GM19372 (cell line): ENCODE data around the gene MAGI1.
"Not testable (repeated sequence)": the region's sequence is repeated elsewhere in the genome, so short reads cannot be mapped to it uniquely, and the experiment has no call there.

Experiments used
- ATAC-seq: cut with Tn5 transposase; IDR thresholded peaks from one replicate; pipeline ENCODE4 v1.9.1; 2021; ENCODE audit warnings: mild to moderate bottlenecking, low read depth, moderate library complexity; ENCODE audit not compliant: unreplicated experiment

The MAGI1 gene

DNA sequence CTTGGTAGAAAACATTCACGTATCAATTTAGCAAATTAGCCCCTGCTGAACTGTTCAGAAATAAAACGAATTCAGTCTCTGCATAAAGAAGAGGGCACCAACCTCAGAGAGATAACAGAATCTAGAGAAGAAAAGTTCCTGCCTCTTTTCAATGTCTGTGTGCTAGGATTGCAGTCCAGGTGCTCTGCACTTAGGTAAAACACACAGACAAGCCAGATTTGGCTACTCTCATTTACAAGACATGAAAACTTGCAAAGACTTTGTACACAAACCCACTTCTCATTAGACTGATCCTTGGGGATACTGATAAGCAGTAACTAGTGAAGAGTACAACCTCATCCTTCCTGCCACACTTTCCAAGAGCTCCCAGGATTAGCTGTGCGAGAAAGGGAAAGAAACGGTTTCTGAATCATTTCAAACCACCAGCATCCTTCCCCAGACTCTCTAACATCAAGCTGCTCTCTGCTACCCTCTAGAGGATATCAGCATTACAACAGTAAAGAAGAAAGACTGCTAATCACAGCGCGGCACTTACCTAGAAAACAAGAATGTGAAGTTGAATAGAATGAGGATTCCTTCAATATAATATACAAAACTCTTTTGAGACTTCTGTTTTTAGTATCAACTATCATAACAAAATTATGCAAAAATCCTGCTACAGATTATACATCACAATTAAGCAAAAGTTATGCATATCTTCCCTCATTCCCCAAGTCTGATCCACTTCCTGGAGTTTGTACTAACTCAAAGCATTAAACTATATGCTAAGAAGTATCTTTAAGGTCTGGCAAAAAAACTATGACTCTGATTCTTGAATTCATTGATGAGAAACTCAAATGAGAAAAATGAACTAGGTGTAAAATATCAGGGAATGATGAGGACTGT, 306.4 kb downstream of the MAGI1 start:
- ATAC-seq: peak; percentile 95

GRCh38 chr3:65730449-65730848, 308.3 kb downstream of the MAGI1 start:
- ATAC-seq: no peak

DNA sequence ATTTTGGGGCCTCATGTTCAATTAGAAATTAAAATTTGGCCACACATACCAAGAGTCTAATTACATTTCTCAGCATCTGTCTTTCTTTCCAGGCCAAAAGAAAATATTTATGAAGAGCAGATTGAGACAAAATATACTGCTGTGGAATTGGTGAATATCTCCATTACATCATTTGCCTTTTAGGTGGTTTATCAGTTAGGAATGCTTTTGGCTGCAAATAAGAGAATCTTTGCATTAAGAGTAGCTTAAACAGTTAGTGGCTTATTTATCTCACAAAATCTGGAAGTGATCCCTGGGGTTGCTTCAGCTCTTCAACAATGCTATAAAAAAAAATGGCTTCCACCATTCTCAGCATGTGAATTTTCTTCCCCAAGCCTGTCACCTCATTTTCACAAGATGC, 308.7 kb downstream of the MAGI1 start:
- no peak for ATAC-seq

DNA sequence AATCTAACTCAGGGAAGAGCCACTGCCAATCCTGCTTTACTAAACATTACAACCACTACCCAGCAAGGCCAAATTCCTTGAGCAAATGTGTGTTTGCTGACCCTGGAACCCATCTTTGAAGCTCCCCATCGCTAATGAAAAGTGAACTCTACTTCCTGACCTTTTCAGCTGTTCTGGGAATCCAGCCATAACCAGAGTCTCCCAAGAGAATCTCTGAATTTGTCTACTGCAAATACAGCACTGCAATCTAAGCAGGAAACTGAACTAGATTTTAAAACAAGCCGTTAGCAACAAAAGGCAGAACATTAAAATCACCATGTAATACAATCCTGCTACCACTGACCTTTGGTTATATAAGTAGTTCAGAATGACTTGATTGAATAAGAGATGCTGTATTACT, 309.2 kb downstream of the MAGI1 start:
- ATAC-seq: no peak

DNA sequence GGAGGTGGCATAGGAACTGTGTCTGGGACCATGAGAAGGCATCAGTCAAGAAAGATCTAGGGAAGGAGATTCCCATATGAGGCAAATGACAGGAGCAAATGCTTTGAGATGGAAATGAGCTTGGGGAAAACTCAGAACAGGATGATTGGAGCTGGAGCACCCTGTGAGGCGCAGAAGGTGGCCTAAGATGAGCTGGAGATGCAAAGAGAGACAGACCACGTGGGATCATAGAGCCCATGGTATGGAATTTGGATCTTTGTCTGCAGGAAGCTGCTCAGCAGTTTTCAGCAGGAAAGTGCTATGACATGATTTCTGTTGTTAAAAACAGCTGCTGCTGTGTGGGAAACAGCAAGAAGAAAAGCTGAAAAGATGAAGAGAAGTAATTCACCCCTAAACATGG, 310.6 kb downstream of the MAGI1 start:
- no peak for ATAC-seq

- no peak for ATAC-seq
These were observed 314.7 kb downstream of the MAGI1 start for GRCh38 chr3:65723985-65724384.

DNA sequence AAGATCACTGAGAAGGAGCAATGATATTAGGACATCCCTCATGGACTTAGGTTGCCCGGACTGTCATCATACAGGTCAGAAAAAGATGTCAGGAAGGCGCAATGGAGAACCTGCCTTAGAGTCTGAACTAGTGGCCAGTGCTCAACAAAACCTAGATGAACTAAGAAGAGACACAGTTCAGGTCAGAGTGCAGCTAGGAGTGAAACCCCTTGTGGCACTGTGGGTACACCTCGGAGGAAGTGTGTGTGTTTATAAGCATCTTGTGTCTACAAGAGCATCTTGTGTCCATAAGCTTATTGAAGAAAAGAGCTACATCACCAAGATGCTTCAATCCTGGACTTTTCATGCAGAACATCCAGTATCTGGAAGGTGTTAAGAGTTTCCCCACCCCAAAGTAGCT, 315.7 kb downstream of the MAGI1 start:
- no peak for ATAC-seq

DNA sequence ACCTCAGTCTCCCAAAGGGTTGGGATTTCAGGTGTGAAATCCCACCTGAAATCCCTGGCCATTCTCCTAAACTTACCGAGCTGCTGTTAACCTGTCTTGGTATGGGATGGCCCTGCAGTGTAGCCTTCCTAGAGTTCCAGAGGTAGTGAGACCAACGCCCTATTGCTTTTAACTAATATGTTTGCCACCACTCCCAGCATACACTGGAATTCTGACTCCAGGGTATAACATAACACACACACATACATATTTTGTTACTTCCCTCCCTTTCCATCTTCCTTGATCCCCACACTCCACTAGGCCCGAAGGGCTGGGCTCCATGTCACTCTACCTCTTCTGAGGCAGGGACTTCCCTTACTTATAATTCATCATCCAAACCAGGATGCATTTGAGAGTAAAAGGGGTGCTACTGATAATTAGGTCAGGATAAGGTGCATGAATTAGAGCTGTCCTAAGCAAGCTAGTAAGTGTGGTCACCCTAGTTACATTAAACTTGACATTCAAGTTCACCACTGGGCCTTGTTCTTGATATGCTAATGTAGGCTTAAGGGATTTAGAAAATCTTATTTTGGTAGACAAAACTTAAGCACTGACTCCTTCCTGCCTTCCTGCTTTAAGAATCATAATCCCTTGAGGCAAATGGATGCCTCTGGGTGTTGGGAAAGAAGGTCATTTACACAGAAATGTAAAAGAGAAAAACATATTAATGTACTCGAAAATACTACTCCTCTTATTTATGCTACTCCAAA, 317.6 kb downstream of the MAGI1 start:
- no peak for ATAC-seq

- ATAC-seq: not testable (repeated sequence)
These were observed 319.1 kb downstream of the MAGI1 start for GRCh38 chr3:65719639-65720038.

GRCh38 chr3:65717676-65718346, 320.9 kb downstream of the MAGI1 start:
- ATAC-seq: no peak

DNA sequence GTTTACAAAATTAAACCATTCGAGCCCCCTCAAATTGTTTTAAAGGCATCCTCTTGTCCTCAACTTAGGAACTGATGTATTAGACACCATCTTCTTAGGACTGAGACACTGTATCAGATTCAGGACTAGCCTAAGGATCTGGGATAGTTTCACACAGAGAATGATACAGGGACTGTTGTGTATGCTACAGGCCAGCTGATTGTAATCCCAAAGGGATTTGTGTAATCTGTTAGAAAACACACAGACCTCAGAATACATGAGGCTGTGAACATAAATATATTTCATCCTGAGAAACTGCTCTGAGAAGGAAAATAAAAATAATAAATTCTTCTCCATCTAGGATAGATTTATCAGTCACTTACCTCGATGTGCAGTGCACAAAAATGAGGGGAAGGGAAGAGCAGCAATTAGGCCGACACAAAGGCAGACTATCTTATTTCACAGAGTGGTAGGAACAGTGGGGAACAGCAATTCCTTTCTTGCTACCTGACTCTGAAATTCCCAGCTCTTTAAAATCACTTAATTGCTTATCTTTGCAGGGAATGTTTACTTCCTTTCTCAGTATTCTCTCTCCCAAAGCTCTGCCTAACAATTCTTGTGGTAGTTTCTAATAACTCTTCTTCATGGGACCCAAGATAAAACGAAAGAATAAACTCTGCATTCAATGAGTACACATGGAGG, 322.5 kb downstream of the MAGI1 start:
- no peak for ATAC-seq

DNA sequence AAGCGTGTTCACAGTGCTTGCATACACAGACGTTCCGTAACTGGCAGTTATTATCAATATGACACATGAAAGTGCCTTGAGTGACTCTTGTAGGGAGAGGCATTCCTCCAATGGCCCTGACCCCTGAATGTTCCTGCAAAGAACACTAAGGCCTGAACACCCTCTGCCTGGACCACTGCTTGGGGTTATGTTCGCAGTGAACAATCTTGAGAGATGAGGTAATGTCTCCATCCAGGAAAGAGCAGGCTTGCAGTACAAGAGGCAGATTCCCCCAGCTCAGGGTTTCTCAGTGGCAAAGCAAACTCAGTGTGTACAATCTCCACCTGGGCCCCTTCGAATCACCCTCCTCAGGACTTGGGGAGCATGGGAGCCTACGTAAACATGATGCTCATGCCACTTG, 324.6 kb downstream of the MAGI1 start:
- ATAC-seq: no peak

DNA sequence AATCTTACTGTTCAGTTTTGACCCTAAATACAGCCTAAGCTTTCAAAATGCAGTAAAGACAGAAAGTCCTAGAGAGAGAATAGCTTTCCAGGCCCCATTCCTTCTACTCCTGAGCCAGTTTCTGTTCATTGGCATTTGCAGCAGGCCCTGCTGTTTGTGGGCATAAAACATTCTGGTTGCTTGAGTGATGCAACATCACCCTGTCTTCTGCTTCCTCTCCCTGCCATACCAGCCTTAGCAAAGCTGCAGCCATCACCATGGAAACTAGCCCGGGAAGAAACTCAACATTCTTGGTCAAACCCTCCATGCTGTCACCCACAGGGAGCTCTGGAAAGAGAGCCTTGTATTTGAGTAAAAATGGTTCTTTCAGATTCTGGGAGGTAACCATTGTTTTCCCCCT, 325.7 kb downstream of the MAGI1 start:
- no peak for ATAC-seq

DNA sequence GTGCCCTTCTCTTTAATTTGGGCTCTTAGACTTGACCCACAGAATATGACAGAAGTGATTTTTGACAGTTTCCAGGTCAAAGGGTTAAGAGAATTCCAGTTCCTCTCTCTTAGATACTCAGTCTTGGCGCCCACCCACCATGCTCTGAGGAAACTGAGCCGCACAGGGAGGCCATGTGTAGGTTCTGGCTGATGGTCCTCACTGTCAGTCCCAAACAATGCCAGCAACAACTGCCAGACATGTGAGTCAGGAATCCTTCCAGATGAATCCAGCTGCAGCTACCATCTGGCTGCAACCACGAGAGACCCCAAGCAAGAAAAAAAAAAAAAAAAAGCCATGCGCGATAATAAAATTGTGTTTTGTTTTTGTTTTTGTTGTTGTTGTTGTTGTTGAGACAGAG, 326.6 kb downstream of the MAGI1 start:
- no peak for ATAC-seq

DNA sequence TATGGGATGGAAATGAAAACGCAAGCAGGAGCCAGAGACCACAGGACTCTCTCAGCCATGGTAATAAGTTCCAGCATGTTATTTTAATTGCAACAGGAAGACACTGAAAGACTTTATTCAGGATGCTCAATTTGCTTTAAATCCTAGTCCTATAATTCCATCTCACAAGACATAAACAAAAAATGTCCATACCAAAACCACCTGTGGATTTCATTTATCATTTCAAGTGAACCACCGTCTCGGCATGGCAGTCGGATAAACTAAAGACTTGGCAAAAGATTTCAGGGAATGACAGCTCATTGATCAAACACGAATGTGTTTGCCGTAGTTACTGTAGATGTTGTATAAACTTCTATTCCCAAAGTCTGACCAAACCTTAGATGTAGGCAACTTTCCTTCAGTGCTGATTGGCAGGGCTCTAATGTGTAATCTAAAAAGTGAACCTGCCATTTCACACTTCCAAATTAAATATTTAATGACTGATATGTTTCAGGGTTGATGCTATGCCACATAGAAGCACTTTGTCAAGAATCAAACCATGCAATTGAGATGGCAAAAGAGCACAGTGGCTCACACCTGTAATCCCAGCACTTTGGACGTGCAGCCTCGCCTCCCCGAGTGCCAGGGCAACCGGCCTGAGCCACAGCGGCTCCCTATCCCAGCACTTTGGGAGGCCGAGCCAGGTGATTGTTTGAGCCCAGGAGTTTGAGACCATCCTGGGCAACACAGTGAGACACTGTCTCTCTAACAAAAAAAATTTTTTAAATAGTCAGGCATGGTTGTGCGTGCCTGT, 331.7 kb downstream of the MAGI1 start:
- no peak for ATAC-seq

DNA sequence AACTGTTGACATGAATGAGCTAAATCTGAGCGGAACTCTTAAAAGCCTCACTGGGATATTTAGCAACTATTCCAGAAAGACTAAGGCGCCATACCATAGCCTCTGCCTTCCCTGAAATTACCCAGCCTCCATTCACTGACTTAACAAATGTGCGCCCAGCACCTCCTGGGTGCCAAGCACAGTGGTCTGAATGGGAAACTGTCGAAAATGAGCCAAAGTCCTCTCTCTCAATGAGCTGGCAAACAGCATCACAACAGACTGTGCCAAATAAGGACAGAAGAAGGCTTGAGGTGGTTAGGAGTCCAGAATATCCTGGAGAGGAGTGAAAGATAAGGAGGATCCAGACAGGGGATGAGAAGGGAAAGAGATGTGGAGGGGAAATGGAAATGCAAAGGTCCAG, 332.4 kb downstream of the MAGI1 start:
- ATAC-seq: no peak

DNA sequence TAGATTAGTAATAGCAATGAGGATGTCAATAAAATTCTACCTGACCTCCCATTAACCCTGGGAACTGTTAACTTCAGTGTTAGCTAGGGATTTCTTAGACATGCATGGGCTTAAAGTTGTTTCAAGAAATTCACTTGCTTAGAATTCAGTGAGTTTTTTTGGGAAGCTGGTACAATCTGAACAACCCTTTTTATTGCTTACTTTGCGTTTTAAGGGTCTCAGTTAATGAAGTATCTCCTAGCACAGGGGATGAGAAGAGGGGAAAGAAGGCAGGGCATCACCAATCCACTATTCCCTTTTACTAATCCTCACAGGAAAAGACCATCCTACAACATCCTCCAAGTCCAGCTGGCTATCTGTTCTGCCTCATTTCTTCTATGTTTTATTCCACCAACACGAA, 334.9 kb downstream of the MAGI1 start:
- ATAC-seq: no peak

DNA sequence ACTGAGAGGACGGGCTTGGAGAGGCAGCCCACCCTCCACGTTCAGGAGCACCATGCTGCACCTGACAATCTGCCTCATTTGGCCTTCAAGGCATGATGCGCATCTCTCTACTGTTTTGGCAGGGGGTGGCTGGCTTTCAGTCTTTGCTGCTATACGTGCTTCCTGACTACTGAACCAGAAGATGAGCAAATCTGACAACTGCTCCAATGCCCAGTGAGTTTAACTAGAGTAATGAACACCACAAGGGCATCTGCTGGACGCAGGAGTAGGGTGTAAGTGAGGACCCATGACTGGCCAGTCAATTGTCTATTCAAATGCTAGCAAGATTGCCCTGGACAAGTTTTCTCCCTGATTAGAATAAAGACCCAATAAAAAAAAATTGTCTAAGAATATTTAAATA, 335.7 kb downstream of the MAGI1 start:
- ATAC-seq: no peak

- no peak for ATAC-seq
These were observed 336.5 kb downstream of the MAGI1 start for GRCh38 chr3:65702202-65702601.

- no peak for ATAC-seq
These were observed 337.2 kb downstream of the MAGI1 start for GRCh38 chr3:65701516-65701915.
